Glomerular visceral epithelial cell (primary cell): ENCODE results near the gene TMA7.

Source experiments
- DNase-seq: peaks from one replicate; pipeline ENCODE4 v3.0.0-alpha.2; 2016; ENCODE audit errors: extremely low spot score

Gene TMA7

DNA sequence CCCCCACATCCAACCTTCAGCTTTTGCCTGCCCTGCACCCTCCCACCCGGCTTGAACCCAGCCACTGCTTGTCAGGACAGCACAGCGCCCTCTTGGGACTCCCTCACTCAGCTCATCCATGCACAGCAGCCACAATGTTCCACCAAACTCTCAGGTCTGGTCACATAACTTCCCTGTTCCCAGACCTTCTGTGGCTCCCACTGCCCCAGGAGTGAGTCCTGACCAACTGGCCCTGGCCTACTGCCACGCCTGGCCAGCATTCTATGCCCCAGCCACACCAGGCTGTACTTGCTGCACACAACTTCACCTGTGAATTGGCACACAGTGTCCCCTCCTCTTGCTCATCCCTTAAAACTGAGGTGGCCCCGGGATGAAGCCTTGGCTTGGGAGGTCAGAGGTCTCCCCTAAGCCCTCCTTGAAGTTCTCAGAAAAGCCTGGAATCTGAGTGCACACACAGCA, 31.2 kb upstream of the TMA7 start:
- DNase-seq = no peak

DNA sequence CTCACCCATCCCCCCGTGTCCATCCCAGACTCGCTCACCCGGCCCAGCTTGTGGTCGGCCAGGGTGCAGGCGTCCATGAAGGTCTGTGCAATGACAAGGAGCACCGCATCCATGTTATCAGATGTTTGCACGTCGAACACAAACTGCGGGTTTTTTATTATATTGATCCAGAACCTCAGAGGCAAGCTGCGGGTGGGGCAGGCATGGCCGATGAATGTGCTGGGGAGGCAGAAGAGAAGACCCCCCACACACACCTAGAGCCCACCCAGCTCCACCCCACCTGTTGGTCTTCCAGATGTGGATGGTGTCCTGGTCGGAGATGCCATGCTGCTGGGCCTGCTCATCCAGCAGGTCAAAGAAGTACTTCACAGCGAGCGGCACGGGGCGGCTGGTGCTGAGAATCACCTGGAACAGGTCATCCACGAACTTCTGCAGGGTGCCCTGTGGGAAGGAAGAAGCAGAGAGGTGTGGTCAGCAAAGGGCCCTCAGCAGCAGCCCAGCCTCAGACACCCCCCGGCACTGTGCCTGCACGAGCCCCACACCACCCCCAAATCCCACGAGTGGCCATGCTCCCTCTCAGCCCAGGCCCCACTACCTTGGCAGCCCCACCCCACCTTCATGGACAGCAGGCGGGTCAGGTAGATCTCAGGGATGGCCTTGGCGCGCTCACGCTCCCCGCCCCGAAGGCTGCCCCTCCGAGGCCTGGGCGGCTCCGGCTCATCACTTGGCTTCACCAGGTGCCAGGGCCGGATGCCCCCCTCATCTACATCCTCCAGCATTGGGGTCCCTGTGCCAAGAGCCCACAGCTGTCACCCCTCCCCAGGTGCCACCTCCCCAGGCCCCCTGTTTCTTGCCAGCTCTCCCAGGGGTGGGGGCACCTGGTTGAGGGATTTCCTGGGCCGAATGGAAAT, 30.5 kb upstream of the TMA7 start:
- no peak for DNase-seq

DNA sequence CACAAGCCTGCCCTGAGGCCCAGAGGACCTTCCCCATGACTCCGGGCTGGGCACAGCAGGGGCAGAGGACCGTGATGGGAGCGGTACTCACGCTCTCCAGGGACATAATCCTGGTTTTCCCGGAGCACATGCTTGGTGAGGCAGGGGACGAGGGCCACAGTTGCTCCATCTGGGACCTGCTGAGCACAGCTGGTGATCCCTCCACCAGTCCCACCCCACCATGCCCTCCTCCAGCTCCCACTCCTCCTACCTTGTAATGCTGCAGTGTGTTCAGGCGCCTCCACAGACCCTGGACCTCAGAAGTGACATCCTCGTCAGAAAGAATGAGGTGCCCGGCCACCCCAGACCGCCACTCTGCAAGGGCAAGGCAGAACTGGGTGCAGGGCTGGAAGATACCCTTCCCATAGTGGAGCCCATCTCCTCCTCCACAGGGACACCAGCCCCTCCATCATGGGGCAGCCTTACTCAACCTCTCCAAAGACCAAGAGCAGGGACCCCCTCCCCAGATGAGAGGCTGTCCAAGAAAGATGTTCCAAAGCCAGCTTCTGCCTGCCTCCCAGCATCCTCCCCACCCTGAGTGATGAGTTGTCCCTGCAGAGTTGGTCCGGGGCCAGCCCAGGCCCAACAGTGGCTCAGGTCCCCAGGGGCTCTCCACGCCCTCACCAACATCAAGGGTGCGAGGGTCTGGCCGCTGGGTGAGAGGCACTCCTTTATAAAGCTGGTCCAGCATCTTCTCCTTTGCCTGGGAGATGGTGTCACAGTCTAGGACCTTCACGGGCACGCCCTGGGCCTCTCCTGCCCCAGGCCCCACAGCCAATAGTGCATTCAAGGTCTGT, 29.6 kb upstream of the TMA7 start:
- no peak for DNase-seq

DNA sequence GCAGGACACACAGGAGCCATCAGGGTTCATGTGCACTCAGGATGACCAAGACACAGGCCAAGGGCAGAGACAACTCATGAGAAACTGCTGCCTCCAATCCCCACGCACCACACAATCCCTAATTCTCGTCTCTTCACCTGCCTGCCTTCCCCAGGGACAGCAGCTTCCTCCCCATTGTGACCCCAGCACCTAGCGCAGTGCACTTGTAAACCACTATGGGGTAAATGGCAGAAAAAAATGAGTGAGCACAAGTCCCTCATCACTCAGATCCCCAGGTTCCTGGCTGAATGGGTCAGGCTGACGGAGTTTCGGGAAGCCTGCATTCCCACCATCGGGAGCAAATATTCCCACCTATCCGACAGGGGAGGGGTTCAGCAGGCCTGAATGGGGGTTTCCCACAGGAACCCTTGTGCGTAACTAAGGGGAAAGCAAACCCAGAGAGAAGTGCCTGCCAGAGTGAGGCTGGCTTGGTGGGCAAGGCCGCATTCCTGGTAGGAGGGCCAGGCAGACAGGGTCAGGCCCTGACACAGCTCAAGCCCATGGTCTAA, 28.9 kb upstream of the TMA7 start:
- no peak for DNase-seq

DNA sequence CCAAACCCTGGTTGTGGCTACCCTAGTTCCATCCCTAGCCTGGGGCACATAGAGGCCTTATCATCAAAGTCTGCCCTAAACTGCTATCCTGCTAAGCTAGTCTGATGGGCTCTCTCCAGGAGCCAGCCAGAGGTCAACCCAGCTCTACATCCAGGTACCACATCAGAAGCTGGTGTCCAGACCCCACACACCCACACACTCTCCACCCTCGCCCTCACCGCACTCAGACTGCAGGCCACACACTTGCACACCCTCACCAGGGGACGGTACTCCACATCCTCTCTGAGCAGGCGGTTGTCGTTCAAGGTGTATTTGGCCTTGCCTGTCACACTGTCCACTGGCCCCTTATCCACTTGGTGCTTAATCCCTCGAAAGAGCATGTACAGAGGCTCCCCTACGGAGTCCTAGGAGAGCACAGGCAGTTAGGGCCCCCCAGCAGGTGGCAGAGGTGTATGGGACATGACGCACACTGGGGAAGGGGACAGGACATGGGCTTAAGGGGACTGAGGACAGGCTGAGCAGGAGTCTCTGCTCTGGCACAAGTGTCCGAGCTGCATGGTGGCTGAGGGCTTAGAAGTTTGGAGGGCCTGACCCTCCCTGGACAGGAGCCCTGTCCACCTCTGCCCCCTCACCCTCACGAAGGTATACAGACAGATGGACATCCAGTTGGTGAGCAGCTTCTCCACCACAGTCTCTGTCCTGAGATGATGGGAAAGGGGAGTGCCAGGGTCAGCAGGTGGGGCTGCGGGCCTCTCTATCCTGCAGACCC, 28.3 kb upstream of the TMA7 start:
- DNase-seq = no peak

DNA sequence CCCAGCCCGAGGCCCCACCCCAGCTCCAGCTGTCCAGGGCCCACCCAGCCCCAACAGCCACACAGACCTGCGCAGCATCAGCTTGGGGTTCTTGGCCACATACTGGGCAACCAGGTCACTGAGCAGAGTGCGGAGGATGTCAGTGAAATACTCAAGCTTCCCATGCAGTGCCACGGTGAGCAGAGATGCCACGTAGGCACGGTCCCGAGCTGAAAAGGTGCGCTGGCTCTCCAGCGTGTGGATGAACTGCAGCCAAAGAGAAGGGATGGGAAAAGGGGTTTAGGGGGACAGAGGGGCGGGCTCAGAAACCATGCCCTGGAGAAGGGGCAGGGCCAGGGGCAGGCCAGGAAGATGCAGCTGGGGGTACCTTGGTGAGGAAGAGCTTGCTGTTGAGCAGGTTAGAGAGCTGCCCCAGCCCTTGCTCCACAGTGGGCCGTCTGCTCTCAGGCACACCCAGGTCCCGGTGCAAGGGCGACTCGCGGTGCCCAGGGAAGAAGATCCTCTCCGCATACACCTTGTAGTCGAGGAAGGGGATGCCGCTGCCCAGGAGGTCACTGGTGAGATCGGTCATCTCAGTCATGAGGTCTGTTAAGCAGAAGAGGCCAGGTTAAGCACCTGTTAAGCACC, 27.6 kb upstream of the TMA7 start:
- no peak for DNase-seq

DNA sequence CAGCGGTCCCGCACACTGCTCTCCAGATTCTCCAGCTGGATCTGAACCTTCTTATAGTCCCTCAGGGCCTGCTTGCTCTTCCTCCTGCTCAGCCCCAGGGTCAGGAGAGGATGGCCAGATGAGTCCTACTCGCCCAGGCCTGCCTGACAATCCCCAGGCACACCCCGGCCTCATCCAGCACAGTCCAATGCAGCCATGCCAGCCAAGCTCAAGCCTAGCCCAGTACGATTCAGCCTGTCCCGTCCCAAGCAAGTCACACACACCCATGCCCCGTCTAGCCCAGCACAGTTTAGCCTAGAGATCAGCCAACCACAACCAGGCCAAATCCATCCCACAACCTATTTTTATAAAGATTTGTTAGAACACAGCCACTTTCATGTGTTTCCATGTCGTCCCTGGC, 27.0 kb upstream of the TMA7 start:
- no peak for DNase-seq

DNA sequence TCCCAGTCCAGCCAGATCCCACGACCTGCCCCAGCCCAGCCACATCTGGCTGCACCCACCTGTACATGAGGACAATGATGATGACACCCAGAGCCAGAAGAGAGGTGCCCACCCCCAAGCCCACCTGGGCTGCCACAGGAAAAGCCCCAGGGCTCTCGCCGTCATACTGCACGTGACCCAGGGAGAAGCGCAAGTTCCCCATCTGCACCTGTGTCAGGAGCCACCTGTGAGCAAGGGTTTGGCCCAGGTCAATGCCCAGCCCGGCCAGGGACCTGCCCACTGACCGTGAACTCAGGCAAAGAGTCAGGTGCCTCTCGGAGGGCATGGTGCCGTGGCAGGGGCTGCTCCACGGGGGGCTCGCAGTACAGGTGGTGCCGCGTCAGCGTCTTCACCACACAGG, 26.4 kb upstream of the TMA7 start:
- DNase-seq = no peak

DNA sequence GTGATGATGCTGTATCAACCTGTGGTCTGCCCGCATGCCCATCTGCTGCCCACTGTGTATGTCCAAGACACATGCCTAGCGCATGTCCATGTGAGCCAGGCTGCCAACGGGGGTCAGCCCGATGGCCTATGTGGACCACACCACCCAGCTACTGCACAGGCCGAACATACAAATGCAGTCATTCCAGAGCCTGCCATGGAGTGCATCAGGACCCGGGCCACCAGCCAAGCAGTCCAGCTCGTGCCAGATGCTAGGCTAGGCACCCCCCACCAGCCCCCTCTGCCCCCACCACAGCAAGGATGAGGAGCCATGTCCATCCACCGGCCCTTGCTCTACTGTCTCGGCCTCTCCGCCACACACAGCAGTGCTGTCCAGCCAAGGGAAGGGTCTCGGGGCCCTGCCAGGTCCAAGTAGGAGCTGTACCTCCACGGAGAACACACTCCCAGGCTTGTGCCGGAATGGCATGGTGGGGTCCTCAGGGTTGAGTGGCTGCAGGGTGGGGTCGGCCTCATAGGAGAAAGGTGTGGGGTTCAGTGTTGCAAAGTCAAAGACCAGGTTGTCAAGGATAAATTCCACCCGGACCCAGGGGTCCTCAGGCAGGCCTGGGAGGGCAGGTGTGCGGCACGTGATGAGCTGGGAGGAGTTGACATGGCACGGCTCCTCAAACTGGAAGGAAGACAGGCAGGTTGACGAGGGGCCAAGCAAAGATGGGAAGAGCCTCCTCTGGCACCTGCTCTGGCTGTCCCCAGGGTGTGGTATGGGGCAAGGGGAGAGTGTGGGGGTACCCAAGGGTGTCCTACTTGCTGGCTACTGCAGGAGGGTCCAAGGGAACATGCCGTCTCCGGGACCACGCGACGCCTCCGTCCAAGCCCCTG, 25.4 kb upstream of the TMA7 start:
- no peak for DNase-seq

DNA sequence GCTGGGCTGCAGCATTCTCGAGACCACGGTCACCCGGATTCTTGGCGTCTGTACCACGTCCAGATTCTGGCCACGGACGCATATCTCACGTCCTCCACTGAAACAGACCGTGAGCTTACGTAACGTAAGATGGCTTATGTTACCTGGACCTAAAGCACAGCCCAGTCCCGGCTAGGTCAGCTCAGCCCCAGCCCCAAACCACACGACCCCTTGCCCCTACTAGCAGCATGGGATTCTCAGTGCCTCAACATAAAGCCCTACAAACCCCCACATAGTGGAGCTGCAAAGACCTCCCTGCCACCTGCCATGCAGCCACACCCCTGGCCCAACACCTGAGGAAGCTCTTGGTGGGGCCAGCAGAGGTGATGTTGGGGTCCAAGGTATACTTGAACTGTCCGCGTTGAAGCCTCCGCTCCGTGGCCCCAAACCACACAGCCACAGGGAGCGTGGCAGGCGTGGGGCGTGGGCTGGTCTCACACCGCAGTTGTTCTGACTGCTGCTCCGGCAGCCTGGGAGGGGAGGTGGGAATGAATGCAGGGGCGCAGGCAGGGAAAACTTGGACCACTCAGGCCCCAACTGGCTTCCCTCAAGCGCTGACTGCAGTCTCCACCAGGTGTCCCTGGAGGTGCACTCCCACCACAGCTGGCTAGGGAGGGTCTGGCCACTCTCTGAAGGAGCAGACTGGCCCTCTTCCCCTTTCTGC, 24.7 kb upstream of the TMA7 start:
- DNase-seq = no peak

DNA sequence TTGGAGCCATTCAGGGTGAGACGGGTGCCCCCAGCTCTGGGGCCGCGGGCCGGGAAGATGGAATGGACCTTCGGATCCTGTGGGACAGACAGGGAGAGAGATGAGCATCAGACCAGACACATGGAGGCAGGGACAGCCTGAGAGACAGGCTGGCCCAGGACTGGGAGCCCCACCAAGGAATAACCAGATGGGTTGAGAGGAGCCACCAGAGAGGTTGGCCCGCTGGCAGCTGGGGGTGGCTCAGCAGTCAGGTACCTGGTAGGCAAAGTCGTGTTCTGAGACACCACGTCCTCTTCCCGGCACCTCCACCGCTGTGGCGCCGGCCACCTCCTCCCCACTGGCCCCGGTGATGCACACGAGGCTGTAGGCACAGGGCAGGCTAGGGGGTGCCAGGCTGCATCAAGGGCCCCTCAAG, 24.0 kb upstream of the TMA7 start:
- DNase-seq = no peak

DNA sequence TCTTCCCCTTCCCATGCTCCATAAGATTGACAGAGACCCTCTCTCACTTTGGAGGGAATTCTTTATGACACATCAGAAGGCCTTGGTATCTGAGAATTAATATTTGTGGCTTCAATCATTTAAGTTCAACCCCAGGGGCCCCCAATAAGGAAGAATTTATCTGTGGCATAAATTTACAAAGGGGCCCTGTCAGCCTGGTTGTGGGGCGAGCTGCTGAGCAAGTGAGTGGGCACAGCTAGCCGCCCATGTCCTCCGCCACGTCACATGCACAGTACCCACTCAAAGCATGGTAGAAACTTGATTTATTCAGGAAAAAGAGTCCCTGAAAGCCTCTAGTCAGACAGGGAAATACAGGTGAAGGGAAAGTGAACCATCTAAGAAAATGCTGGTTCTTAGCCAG, 23.5 kb upstream of the TMA7 start:
- no peak for DNase-seq

DNA sequence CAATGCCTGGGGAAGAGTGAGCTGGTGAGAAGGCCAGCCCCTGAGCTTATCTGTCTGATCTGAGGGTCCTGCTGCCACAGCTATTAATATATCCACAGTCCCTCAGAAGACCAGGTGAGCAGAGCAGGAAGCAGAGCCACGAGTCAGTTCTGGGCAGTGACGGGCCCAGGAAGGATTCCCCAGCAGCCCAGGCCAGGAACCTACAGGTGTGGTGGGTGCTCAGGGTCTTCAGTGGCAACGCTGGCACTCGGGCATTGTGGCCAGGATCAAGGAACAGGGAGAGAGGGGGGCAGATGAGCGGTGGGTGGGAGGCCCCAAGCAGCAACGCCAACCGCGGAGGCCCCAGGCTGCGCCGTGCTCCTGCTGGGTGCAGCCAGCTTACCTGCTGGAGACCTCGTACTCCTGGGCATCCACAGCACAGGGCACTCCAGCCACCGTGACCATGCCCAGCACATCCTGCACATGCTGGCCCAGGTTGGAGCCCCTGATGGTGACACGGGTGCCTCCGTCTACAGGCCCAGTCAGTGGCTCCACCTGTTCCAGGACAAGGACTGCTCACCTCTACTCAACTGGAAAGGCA, 22.4 kb upstream of the TMA7 start:
- DNase-seq = no peak

DNA sequence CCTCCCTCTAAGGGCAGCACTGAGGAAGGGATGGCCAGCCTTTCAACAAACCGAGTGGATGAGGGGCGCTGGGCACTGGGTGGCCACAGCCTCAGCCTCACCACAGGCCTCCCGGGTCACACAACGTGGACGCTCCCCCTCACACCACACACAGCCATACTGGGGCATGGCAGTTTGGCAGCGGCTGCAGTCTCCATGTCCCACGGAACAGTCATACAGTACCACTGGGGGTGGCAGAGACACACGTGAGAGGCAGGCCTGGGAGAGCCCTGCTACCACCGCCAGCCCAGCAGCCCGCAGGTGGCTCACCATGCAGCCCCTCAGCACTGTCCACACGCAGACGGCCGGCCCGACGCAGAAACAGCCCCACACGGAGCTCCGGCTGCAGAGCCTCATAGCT, 21.9 kb upstream of the TMA7 start:
- no peak for DNase-seq

DNA sequence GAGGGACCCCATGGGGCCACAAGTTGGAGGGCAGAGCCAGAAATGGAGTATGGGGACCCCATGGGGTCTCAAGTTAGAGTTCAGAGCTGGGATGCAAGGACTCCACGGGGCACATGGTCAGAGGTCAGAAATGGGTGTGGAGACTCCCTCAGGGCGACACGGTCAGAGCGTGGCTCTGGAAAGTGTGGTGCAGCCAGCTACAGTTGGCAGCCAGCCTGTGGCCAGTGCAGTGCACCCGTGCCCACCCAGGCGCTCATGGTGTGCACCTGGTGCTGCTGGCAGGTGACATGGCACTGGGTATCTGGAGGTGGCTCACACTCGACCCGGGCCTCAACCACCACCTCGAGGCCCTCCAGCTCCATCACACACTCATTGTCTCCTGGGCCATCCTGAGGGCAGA, 21.4 kb upstream of the TMA7 start:
- DNase-seq = no peak

DNA sequence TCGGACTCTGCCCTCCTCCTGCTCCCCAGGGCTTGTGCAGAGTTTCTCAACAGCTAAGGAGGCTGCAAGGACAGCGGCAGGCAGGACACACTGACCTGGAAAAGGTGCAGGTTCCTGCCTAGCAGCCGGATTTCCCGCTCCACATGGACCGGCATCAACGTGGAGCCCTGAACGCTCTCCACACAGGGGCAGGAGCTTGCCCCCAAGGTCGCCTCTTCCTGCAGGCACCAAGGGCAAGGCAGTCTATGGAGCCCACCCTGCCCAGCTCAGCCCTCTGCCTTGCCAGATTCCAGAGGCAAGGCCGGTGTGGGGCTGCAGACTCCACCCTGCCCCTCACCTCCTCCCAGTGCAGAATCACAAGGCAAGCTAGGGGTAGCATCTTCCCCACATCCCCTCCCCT, 20.9 kb upstream of the TMA7 start:
- no peak for DNase-seq

DNA sequence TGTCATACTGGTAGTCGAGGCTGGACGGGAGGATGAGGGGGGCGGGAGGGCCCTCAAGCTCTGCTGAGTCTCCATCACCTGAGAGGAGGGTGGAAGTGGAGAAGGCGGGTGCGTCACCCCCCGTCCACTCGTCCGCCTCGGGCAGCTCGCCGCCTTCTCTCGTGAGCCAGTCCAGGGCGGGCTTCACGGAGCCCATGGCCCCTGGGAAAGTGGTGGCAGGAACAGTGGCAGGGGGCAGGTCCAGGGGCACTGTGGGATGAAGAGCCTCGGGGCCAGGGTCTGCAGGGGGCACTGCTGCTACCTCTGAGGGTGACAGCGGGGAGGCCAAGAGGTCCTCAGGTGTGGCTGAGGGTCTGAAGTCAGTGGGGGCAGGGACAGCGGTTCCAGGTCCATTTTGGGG, 20.5 kb upstream of the TMA7 start:
- DNase-seq = no peak

DNA sequence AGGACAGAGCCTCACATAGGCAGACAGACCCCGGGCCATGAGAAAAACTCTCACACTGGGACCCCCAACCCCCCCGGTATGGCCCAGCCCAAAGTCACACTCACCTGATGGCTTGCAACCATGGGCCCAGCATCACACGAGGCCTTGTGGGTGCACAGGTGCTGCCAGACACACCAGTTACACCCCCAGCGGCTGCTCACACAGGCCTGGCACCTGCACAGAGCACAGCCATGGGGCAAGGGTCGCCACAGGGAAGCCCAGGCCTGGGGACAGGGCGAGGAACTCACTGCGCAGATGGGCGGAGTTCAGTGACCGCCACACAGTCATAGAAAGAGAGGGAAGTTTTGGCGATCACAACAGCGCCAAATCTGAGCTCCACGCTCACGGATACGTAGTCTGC, 19.5 kb upstream of the TMA7 start:
- DNase-seq = no peak

DNA sequence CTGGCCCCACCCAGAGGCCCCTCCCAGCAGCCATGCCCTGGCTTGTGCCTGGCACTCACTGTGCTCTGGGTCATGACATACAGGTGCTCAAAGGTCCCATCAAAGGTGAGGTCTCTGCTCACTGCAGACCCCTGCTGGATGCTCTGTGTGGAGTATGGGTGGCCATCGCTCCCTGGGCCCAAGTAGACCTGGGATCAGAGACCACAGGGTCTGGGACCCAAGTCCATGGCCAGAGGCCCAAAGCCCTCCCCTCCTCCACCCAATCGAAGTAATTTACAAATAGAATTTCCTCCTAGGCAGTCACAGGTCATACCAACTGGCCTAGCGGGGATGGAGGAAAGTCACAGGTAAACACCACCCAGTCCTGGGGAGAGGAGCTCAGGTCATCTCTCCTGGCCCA, 17.8 kb upstream of the TMA7 start:
- DNase-seq = no peak
